Measurements from ENCODE around the gene LAMC1. TPM values are rescaled to one million over a fixed set of nuclear protein-coding genes. Genes with fewer than 3 reads are reported as not detected.

Gene LAMC1
- total RNA-seq, 2 donors from 2014 or later = 39.3 to 141 TPM

DNA sequence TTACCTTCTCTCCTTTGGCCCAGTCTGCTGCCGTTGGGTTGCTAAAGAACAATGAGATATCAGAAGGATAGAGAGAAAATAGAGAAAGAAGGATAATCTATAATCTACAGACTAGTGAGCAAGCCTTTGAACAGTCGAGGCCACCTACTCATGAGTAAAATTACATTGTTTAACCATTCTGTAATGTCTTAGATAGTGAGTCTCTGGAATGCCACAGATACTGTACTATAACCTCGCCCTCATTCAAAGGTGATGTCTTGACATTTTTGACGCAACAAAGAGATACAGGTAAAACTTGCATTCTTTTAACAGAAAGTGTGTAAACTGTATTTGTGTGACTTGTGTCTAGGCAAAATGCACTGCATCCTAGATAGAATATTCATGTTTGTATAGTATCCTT is 77.9 kb downstream of the LAMC1 start:
- H3K27ac ChIP-seq = no peak overlapping the region
- no peak overlapping the region for H3K4me3 ChIP-seq
- no peaks in the 10 kb centered on the region for H3K9me3 ChIP-seq
- H3K4me1 ChIP-seq (replicated peaks) = no peaks in the 10 kb centered on the region
- DNase-seq (ENCODE audit: low spot score) = no peak
- 76% methylated on average over 4 of the region's 4 CpGs for WGBS
- no peaks in the 10 kb centered on the region for H3K27me3 ChIP-seq (replicated peaks; ENCODE audit: insufficient read depth)
- H3K36me3 ChIP-seq = no peaks in the 10 kb centered on the region
- intact Hi-C loops (cut with DNase I) = no loop called here
- TF ChIP-seq POLR2A (IDR thresholded peaks at IDR 0.05) (no peak), POLR2AphosphoS5 (IDR thresholded peaks at IDR 0.05) (no peak)
- TF ChIP-seq, protein P1, sequence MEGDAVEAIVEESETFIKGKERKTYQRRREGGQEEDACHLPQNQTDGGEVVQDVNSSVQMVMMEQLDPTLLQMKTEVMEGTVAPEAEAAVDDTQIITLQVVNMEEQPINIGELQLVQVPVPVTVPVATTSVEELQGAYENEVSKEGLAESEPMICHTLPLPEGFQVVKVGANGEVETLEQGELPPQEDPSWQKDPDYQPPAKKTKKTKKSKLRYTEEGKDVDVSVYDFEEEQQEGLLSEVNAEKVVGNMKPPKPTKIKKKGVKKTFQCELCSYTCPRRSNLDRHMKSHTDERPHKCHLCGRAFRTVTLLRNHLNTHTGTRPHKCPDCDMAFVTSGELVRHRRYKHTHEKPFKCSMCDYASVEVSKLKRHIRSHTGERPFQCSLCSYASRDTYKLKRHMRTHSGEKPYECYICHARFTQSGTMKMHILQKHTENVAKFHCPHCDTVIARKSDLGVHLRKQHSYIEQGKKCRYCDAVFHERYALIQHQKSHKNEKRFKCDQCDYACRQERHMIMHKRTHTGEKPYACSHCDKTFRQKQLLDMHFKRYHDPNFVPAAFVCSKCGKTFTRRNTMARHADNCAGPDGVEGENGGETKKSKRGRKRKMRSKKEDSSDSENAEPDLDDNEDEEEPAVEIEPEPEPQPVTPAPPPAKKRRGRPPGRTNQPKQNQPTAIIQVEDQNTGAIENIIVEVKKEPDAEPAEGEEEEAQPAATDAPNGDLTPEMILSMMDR (IDR thresholded peaks at IDR 0.05) = no peak

DNA sequence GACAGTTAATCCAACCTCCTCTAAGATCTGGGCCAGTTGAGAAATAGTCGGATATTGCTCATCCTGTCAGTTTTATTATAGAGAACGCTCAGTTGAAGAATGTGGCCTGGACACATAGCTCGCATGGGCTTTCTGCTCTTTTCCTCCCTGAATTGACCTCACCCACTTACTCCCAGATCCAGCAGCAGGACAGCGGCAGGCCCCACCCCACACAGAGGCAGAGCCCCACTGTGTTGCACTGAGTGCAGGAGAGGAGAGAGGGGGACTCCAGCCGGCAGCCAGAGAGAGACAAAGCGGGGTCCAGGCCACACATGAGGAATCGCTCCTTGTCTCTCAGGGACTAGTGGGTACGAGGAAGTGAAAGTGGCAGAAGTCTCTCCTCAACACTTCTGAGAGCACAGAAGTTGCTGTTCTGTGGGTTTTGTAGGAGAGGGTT is 78.6 kb downstream of the LAMC1 start:
- H3K9me3 ChIP-seq = no peaks in the 10 kb centered on the region
- H3K27ac ChIP-seq = no peak overlapping the region
- no peaks in the 10 kb centered on the region for H3K27me3 ChIP-seq (replicated peaks; ENCODE audit: insufficient read depth)
- no peaks in the 10 kb centered on the region for H3K36me3 ChIP-seq
- TF ChIP-seq, protein P1 (IDR thresholded peaks at IDR 0.05) = no peak
- TF ChIP-seq POLR2A (IDR thresholded peaks at IDR 0.05) = no peak
- no peak for TF ChIP-seq POLR2AphosphoS5 (IDR thresholded peaks at IDR 0.05)
- DNase-seq (ENCODE audit: low spot score) = no peak
- no peak overlapping the region for H3K4me3 ChIP-seq
- intact Hi-C loops (cut with DNase I) = no loop called here
- no peaks in the 10 kb centered on the region for H3K4me1 ChIP-seq (replicated peaks)
- 71% methylated on average over 8 of the region's 8 CpGs for WGBS

DNA sequence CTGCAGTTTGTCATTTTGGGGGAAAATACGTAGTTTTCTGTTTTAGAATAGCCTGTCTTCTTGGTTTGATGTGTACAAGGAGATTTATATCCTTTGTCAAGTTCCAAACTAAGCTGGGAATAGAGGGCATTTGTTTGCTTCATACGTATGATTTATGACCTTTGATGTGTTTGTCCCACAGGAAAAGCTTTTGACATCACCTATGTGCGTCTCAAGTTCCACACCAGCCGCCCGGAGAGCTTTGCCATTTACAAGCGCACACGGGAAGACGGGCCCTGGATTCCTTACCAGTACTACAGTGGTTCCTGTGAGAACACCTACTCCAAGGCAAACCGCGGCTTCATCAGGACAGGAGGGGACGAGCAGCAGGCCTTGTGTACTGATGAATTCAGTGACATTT is 79.9 kb downstream of the LAMC1 start:
- H3K27ac ChIP-seq = no peak overlapping the region
- no peaks in the 10 kb centered on the region for H3K27me3 ChIP-seq (replicated peaks; ENCODE audit: insufficient read depth)
- H3K9me3 ChIP-seq = no peaks in the 10 kb centered on the region
- no peaks in the 10 kb centered on the region for H3K36me3 ChIP-seq
- TF ChIP-seq POLR2AphosphoS5 (IDR thresholded peaks at IDR 0.05) = no peak
- TF ChIP-seq, protein P1 (IDR thresholded peaks at IDR 0.05) = no peak
- no peak for TF ChIP-seq POLR2A (IDR thresholded peaks at IDR 0.05)
- WGBS = 33% methylated on average over 11 of the region's 11 CpGs
- intact Hi-C loops (cut with DNase I) = no loop called here
- no peaks in the 10 kb centered on the region for H3K4me1 ChIP-seq (replicated peaks)
- no peak overlapping the region for H3K4me3 ChIP-seq
- peak; percentile 58 for DNase-seq (ENCODE audit: low spot score)

DNA sequence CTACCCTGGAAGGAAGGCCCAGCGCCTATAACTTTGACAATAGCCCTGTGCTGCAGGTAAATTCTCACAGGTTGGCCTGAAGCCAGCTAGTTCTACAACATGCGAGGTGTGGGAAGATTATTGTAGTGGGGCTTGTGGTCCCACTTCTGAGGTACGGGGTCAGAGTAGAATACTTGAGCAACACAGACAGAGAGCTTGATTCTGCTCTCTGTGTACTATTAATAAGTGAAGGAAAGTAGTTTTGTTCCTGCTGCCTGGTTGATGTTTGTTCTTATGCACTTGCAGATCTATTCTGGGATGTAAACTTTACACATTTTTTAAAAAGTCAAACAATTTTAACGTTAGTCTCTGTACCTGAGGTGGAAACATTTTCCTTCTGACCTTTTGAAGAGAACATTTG is 80.4 kb downstream of the LAMC1 start:
- Histone ChIP-seq H3K4me3 (no peak overlapping the region), H3K27ac (no peak overlapping the region), H3K9me3 (no peaks in the 10 kb centered on the region), H3K27me3 (replicated peaks; ENCODE audit: insufficient read depth) (no peaks in the 10 kb centered on the region), H3K36me3 (no peaks in the 10 kb centered on the region), H3K4me1 (replicated peaks) (no peaks in the 10 kb centered on the region)
- TF ChIP-seq POLR2AphosphoS5 (IDR thresholded peaks at IDR 0.05) = no peak
- TF ChIP-seq, protein P1 (IDR thresholded peaks at IDR 0.05) = no peak
- no peak for TF ChIP-seq POLR2A (IDR thresholded peaks at IDR 0.05)
- DNase-seq (ENCODE audit: low spot score) = no peak
- WGBS = 45% methylated on average over 4 of the region's 4 CpGs
- intact Hi-C loops (cut with DNase I) = no loop called here

DNA sequence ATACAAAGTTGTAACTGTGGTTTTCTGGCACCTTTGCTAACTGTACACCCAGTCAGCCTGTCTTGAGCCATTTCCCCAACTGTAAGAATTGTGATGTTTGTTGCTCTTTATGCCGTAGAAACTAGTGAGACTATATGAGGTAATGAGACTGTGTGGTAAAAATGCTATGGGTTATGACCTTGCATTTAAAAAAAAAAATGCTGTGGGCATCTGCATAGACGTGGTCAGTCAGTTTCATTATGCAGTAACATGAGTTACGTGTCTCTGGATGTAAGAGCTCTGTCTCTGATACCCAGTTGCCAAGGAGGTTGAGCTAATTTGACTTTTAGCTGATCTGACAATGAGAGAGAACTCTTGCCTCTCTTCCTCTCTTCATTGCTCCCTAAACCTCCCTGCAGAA is 82.2 kb downstream of the LAMC1 start:
- intact Hi-C loops (cut with DNase I) = no loop called here
- TF ChIP-seq, protein P1 (IDR thresholded peaks at IDR 0.05) = no peak
- TF ChIP-seq POLR2A (IDR thresholded peaks at IDR 0.05) = no peak
- no peak for TF ChIP-seq POLR2AphosphoS5 (IDR thresholded peaks at IDR 0.05)
- H3K4me1 ChIP-seq (replicated peaks) = no peaks in the 10 kb centered on the region
- 68% methylated on average over 3 of the region's 3 CpGs for WGBS
- H3K36me3 ChIP-seq = no peaks in the 10 kb centered on the region
- no peak overlapping the region for H3K27ac ChIP-seq
- H3K4me3 ChIP-seq = no peak overlapping the region
- no peaks in the 10 kb centered on the region for H3K9me3 ChIP-seq
- H3K27me3 ChIP-seq (replicated peaks; ENCODE audit: insufficient read depth) = no peaks in the 10 kb centered on the region
- DNase-seq (ENCODE audit: low spot score) = no peak
